ENCODE data around the gene PTPA. TPM values are rescaled to one million over a fixed set of nuclear protein-coding genes. Genes with fewer than 3 reads are reported as not detected.
"Not testable (repeated sequence)": the region's sequence is repeated elsewhere in the genome, so short reads cannot be mapped to it uniquely, and the experiment has no call there.

Gene PTPA
- polyA plus RNA-seq, 3 donors = 11.7 to 38.5 (median 12.4) TPM

GRCh38 chr9:129162497-129163197, 51.4 kb downstream of the PTPA start:
- no peak overlapping the region for H3K9ac ChIP-seq (ENCODE audit: insufficient read depth, low read length, poor library complexity, severe bottlenecking)
- Mint-ChIP-seq H3K4me3 (no peak overlapping the region), H3K27me3 (ENCODE audit: low read depth in 3 of 3) (peaks cover 0 to 2% (median 0%) of the 10 kb centered on the region in 3 donors), H3K9me3 (peaks cover 0 to 4% (median 0%) of the 10 kb centered on the region in 7 donors), H3K27ac (peak overlapping the region in 2 of 7 donors; percentile 54 to 59), H3K4me1 (peaks cover 54% of the 10 kb centered on the region), H3K36me3 (peaks cover 0 to 3% of the 10 kb centered on the region in 2 donors)
- H3K9me3 ChIP-seq (replicated peaks in 1 of 2; ENCODE audit: control insufficient read depth in 1 of 2, insufficient read depth in 1 of 2, low read length in 2 of 2) = no peaks in the 10 kb centered on the region
- H3K79me2 ChIP-seq (ENCODE audit: insufficient read depth, low read length) = no peaks in the 10 kb centered on the region
- DNase-seq = no peak
- H3K27me3 ChIP-seq (ENCODE audit: control insufficient read depth in 2 of 2, insufficient read depth in 2 of 2, low read length in 2 of 2) = no peaks in the 10 kb centered on the region
- peak overlapping the region; percentile 17 for H2AFZ ChIP-seq (ENCODE audit: insufficient read depth, low read depth, low read length, poor library complexity, severe bottlenecking)
- H3K4me2 ChIP-seq (replicated peaks; ENCODE audit: extremely low read depth, low read length, poor library complexity, severe bottlenecking) = peak overlapping the region; percentile 5
- intact Hi-C loops (cut with micrococcal nuclease) = loop anchor here in 1 of 2 donors (10.0 kb wide), 1 partner anchor 132 kb away; no protein-coding TSS in a partner anchor
- WGBS (ENCODE audit: insufficient coverage) = 84% methylated on average over 2 of the region's 11 CpGs
- no peak overlapping the region for H3K27ac ChIP-seq (ENCODE audit: low read depth in 1 of 2, low read length in 2 of 2)
- H4K20me1 ChIP-seq (ENCODE audit: insufficient read depth, low read length) = no peaks in the 10 kb centered on the region
- TF ChIP-seq CTCF (IDR thresholded peaks at IDR 0.05) = no peak
- no peaks in the 10 kb centered on the region for H3K36me3 ChIP-seq (replicated peaks in 1 of 2; ENCODE audit: control insufficient read depth in 1 of 2, insufficient read depth in 2 of 2, low read length in 2 of 2)
- peaks cover 44 to 61% of the 10 kb centered on the region in 2 donors for H3K4me1 ChIP-seq (ENCODE audit: control insufficient read depth in 1 of 2, insufficient read depth in 2 of 2, low read length in 2 of 2)
- no peak overlapping the region for H3K4me3 ChIP-seq (replicated peaks in 1 of 3; ENCODE audit: low read depth in 2 of 3, low read length in 3 of 3)

GRCh38 chr9:129163198-129163670, 52.0 kb downstream of the PTPA start:
- H3K27me3 Mint-ChIP-seq (ENCODE audit: low read depth in 3 of 3); H3K27ac Mint-ChIP-seq; H3K4me3 Mint-ChIP-seq; H3K27me3 ChIP-seq (ENCODE audit: control insufficient read depth in 2 of 2, insufficient read depth in 2 of 2, low read length in 2 of 2); H3K79me2 ChIP-seq (ENCODE audit: insufficient read depth, low read length); H3K36me3 ChIP-seq (replicated peaks in 1 of 2; ENCODE audit: control insufficient read depth in 1 of 2, insufficient read depth in 2 of 2, low read length in 2 of 2); H3K4me3 ChIP-seq (replicated peaks in 1 of 3; ENCODE audit: low read depth in 2 of 3, low read length in 3 of 3); H3K36me3 Mint-ChIP-seq; H3K9me3 ChIP-seq (replicated peaks in 1 of 2; ENCODE audit: control insufficient read depth in 1 of 2, insufficient read depth in 1 of 2, low read length in 2 of 2); DNase-seq; H3K4me2 ChIP-seq (replicated peaks; ENCODE audit: extremely low read depth, low read length, poor library complexity, severe bottlenecking); H2AFZ ChIP-seq (ENCODE audit: insufficient read depth, low read depth, low read length, poor library complexity, severe bottlenecking); H4K20me1 ChIP-seq (ENCODE audit: insufficient read depth, low read length); H3K9me3 Mint-ChIP-seq: not testable (repeated sequence)
- peak overlapping the region in 1 of 2 donors; percentile 26 for H3K27ac ChIP-seq (ENCODE audit: low read depth in 1 of 2, low read length in 2 of 2)
- H3K9ac ChIP-seq (ENCODE audit: insufficient read depth, low read length, poor library complexity, severe bottlenecking) = peak overlapping the region; percentile 32
- H3K4me1 ChIP-seq (ENCODE audit: control insufficient read depth in 1 of 2, insufficient read depth in 2 of 2, low read length in 2 of 2) = peaks cover 50 to 67% of the 10 kb centered on the region in 2 donors
- intact Hi-C loops (cut with micrococcal nuclease) = loop anchor here in 1 of 2 donors (10.0 kb wide), 1 partner anchor 132 kb away; no protein-coding TSS in a partner anchor
- no CpG with 5 or more reads among the region's 5 CpGs for WGBS (ENCODE audit: insufficient coverage)
- peaks cover 60% of the 10 kb centered on the region for H3K4me1 Mint-ChIP-seq

All from CD14-positive monocyte (primary cell).